Panc1 (cell line): ENCODE results near the gene MAST4. TPM values are rescaled to one million over a fixed set of nuclear protein-coding genes. Genes with fewer than 3 reads are reported as not detected.

Experiments
- ATAC-seq: fragments of 200-7000 bp; cut with Tn5 transposase; 2 replicates; pipeline ENCODE4 v1.9.1; 2020; ENCODE audit warnings: mild to moderate bottlenecking, moderate library complexity
- BruUV-seq: library from RNA; stranded (reverse); fragments of 400-500 nt; replicated peaks from 2 replicates; lab custom pipeline; 2021; lab: Mats Ljungman, UMichigan
- CTCF ChIA-PET: fragments of 300-600 bp; sonication (Branson Sonifier 250); formaldehyde crosslinking; loops from one replicate; lab custom pipeline; 2022; ENCODE audit warnings: antibody characterized with exemption; lab: Charles Lee
- POLR2A ChIA-PET: fragments of 300-600 bp; sonication (Branson Sonifier 250); formaldehyde crosslinking; loops from one replicate; lab custom pipeline; 2022; ENCODE audit warnings: antibody characterized with exemption; lab: Charles Lee
- DNase-seq: peaks from one replicate; pipeline ENCODE4 v3.0.0-alpha.2; 2010; ENCODE audit warnings: low read depth, low spot score
- H3K27ac ChIP-seq: 2 replicates; pipeline ENCODE4 v1.5.1; 2011; ENCODE audit warnings: mild to moderate bottlenecking, low read length, inconsistent platforms
- H3K27me3 ChIP-seq: fragments of 200-500 bp; sonication (Bioruptor generic); 2 replicates; pipeline ENCODE4 v1.6.0; 2014; ENCODE audit warnings: low read length, inconsistent platforms; ENCODE audit not compliant: control insufficient read depth, insufficient read depth
- H3K36me3 ChIP-seq: fragments of 200-500 bp; sonication (Bioruptor generic); 2 replicates; pipeline ENCODE4 v1.5.1; 2014; ENCODE audit warnings: inconsistent platforms, mild to moderate bottlenecking, low read length, moderate library complexity; ENCODE audit not compliant: control insufficient read depth, insufficient read depth
- H3K4me1 ChIP-seq: 2 replicates; pipeline ENCODE4 v1.5.1; 2011; ENCODE audit warnings: inconsistent platforms, mild to moderate bottlenecking, low read length, moderate library complexity; ENCODE audit not compliant: control insufficient read depth, insufficient read depth
- H3K4me3 ChIP-seq, 2 experiments: 2 replicates each; pipeline ENCODE4 v1.5.1; 2011 to 2012; ENCODE audit warnings: low read depth in 2 of 2, low read length in 2 of 2, mild to moderate bottlenecking in 2 of 2, inconsistent platforms in 1 of 2, moderate library complexity in 1 of 2
- H3K9me3 ChIP-seq: fragments of 200-500 bp; sonication (Bioruptor generic); 2 replicates; pipeline ENCODE4 v1.5.1; 2014; ENCODE audit warnings: low read depth, mild to moderate bottlenecking, inconsistent platforms, low read length, moderate library complexity; ENCODE audit not compliant: control insufficient read depth, insufficient read depth
- POLR2AphosphoS5 ChIP-seq: IDR thresholded peaks from 2 replicates; pipeline ENCODE4 v1.6.1; 2012; ENCODE audit warnings: mild to moderate bottlenecking, low read depth, low read length, moderate library complexity
- REST ChIP-seq, 2 experiments: IDR thresholded peaks; 2 replicates each; pipeline ENCODE4 v1.6.1; 2011 to 2012; ENCODE audit warnings: low read depth in 2 of 2, control low read depth in 1 of 2, low read length in 1 of 2, mild to moderate bottlenecking in 1 of 2, moderate library complexity in 1 of 2; ENCODE audit not compliant: insufficient read depth in 1 of 2
- SIN3A ChIP-seq: IDR thresholded peaks from 2 replicates; pipeline ENCODE4 v1.6.1; 2012; ENCODE audit warnings: low read depth, mild to moderate bottlenecking, low read length, moderate library complexity, borderline replicate concordance; ENCODE audit not compliant: insufficient read depth
- TCF7L2 ChIP-seq: IDR thresholded peaks from 2 replicates; pipeline ENCODE4 v1.6.1; 2011; ENCODE audit warnings: mild to moderate bottlenecking, low read depth, low read length, inconsistent platforms
- in situ Hi-C: cut with HindIII; loops from 2 replicates; pipeline ENCODE4 v1.10.0; 2016; ENCODE audit warnings: low sequenced_read_pairs, low pct_unique_long_range_greater_than_20kb
- intact Hi-C: fragments of 100-400 bp; cut with micrococcal nuclease; formaldehyde crosslinking; loops from one replicate; pipeline ENCODE4 v1.10.0; 2022; ENCODE audit not compliant: unreplicated experiment
- total RNA-seq: library from RNA; stranded (reverse); gene quantifications from one replicate; pipeline ENCODE4 v1.2.1, GENCODE V29; 2021; ENCODE audit not compliant: unreplicated experiment
- TF ChIP-seq, protein P1 (sequence below): fragments of 450-650 bp; IDR thresholded peaks from 2 replicates; pipeline ENCODE4 v1.5.1; 2017; ENCODE audit warnings: mild to moderate bottlenecking

Gene MAST4
- total RNA-seq, 1 experiment from 2014 or later: 1.8 TPM

- TF ChIP-seq REST (IDR thresholded peaks at IDR 0.05; ENCODE audit: insufficient read depth in 1 of 2, low read depth in 2 of 2, low read length in 1 of 2) (no peak), POLR2AphosphoS5 (no peak), TCF7L2 (no peak)
- TF ChIP-seq, protein P1, sequence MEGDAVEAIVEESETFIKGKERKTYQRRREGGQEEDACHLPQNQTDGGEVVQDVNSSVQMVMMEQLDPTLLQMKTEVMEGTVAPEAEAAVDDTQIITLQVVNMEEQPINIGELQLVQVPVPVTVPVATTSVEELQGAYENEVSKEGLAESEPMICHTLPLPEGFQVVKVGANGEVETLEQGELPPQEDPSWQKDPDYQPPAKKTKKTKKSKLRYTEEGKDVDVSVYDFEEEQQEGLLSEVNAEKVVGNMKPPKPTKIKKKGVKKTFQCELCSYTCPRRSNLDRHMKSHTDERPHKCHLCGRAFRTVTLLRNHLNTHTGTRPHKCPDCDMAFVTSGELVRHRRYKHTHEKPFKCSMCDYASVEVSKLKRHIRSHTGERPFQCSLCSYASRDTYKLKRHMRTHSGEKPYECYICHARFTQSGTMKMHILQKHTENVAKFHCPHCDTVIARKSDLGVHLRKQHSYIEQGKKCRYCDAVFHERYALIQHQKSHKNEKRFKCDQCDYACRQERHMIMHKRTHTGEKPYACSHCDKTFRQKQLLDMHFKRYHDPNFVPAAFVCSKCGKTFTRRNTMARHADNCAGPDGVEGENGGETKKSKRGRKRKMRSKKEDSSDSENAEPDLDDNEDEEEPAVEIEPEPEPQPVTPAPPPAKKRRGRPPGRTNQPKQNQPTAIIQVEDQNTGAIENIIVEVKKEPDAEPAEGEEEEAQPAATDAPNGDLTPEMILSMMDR: no peak
- no peaks in the 10 kb centered on the region for H3K36me3 ChIP-seq
- intact Hi-C loops: no loop called here
- ChIA-PET CTCF (no interaction called here), POLR2A (no interaction called here)
- H3K27me3 ChIP-seq: no peaks in the 10 kb centered on the region
- H3K27ac ChIP-seq: no peak overlapping the region
- H3K9me3 ChIP-seq: no peaks in the 10 kb centered on the region
- H3K4me3 ChIP-seq: no peak overlapping the region
- H3K4me1 ChIP-seq: no peaks in the 10 kb centered on the region
- no TSS peak for BruUV-seq
- ATAC-seq: no peak
- DNase-seq: no peak
- in situ Hi-C loops: no loop called here
Observed at GRCh38 chr5:67029481-67029880, 433.3 kb downstream of the MAST4 start.

DNA sequence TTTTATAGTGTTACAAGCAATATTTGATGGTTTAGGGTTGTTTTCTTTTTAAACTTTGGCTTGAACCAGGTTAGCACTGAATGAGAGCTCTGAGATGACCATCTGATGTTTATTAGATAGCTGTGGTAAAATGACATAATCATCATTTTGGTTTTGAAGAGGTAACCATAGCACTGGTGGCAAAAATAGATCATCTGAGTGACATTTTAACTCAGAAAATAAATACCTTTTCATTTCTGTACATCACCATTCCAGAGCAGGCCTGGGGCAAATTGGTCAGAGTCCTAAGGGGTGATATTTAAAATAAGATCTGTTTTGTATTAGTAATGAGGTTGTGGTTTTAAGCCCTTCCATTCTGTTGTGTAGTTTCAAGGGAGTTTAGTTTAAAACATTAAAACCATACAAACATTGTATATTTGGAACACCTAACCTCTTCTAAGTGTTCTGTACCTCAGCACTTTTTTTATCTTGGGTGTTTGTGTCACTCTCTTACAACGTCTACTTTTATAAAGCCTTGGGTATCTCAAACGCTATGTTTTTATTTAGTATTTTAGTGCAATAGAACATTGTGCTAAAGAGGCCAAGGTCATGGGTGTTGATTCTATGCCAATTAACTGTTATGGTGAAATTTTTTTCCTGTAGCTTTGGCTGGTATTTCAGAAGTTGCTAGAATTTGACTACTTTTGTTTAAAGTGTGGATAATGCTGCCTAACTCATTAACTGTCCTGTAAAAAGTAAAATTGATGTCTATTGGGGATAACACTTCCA, 434.3 kb downstream of the MAST4 start:
- in situ Hi-C loops (no loop called here), intact Hi-C loops (no loop called here)
- Histone ChIP-seq H3K36me3 (no peaks in the 10 kb centered on the region), H3K4me1 (no peaks in the 10 kb centered on the region), H3K9me3 (no peaks in the 10 kb centered on the region), H3K27me3 (no peaks in the 10 kb centered on the region), H3K4me3 (no peak overlapping the region), H3K27ac (no peak overlapping the region)
- ChIA-PET CTCF (no interaction called here), POLR2A (no interaction called here)
- ATAC-seq (no peak), DNase-seq (no peak)
- TF ChIP-seq SIN3A (no peak), REST (IDR thresholded peaks at IDR 0.05; ENCODE audit: insufficient read depth in 1 of 2, low read depth in 2 of 2, low read length in 1 of 2) (no peak), POLR2AphosphoS5 (no peak), TCF7L2 (no peak)
- TF ChIP-seq, protein P1: no peak
- BruUV-seq: no TSS peak
